GM21423 (cell line): Measurements from ENCODE around the gene MAMDC4.
A peak's percentile ranks its signal among the peaks of the same experiment; 100 is the strongest.
"Not testable (repeated sequence)": the region's sequence is repeated elsewhere in the genome, so short reads cannot be mapped to it uniquely, and the experiment has no call there.

Experiments used
- ATAC-seq: cut with Tn5 transposase; IDR thresholded peaks from one replicate; pipeline ENCODE4 v1.9.1; 2021; ENCODE audit warnings: mild to moderate bottlenecking, moderate library complexity; ENCODE audit not compliant: unreplicated experiment

Gene MAMDC4

GRCh38 chr9:136837856-136838277 lies 14.3 kb upstream of the MAMDC4 start:
- not testable (repeated sequence) for ATAC-seq

GRCh38 chr9:136838314-136839228 lies 13.6 kb upstream of the MAMDC4 start:
- no peak for ATAC-seq

DNA sequence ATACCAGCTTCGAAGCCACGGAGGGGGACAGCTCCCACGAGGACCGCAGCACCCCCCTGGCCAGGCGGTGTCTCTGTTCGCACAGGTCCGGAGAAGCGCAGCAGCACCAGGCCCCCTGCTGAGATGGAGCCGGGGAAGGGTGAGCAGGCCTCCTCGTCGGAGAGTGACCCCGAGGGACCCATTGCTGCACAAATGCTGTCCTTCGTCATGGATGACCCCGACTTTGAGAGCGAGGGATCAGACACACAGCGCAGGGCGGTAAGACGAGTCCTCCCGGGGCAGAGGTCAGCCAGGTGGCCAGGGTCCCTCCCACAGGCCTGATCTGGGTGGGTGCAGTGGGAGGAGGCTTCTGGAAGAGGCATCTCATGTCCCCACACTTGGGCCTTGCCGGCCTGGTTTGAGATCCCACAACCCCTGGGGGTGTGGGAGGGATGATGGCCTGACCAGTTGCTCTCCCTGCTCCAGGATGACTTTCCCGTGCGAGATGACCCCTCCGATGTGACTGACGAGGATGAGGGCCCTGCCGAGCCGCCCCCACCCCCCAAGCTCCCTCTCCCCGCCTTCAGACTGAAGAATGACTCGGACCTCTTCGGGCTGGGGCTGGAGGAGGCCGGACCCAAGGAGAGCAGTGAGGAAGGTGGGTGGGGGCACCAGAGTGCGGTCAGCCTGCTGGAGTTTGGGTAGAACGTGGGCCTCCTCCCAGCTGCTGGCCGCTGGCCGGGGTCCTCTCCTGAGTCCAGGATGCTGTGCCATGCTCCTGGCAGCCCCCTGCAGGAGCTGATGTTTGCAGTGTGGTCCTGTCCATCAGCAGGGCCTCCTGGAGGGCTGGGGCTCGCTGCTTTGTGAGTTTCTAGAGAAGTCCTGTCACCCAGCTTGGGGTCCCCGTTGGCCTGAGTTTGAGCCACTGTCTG lies 12.7 kb upstream of the MAMDC4 start:
- ATAC-seq = no peak

DNA sequence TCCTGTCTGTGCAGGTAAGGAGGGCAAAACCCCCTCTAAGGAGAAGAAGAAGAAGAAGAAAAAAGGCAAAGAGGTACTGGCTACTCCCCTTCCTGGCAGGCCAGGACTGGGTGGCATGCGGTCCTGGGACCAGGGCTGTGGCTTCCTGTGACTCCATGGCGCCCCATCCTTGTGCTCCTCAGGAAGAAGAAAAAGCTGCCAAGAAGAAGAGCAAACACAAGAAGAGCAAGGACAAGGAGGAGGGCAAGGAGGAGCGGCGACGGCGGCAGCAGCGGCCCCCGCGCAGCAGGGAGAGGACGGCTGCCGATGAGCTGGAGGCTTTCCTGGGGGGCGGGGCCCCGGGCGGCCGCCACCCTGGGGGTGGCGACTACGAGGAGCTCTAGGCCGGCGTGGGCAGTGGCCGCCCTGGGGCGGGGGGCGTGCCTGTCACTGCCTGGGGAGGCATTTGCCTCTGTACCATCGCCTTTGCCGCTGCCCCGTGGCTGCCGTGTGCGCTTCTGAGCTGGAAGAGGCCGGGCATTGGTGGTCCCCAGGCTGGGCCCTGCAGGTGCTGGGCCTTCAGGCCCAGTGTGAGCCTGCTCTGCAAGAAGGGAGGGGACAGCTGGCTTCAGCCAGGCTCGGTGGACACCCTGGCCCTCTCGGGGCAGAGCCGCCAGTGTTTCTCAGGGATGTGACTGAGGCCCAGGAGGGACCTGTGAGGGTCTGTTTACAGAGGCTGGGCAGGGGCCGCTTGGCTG lies 11.8 kb upstream of the MAMDC4 start:
- no peak for ATAC-seq

DNA sequence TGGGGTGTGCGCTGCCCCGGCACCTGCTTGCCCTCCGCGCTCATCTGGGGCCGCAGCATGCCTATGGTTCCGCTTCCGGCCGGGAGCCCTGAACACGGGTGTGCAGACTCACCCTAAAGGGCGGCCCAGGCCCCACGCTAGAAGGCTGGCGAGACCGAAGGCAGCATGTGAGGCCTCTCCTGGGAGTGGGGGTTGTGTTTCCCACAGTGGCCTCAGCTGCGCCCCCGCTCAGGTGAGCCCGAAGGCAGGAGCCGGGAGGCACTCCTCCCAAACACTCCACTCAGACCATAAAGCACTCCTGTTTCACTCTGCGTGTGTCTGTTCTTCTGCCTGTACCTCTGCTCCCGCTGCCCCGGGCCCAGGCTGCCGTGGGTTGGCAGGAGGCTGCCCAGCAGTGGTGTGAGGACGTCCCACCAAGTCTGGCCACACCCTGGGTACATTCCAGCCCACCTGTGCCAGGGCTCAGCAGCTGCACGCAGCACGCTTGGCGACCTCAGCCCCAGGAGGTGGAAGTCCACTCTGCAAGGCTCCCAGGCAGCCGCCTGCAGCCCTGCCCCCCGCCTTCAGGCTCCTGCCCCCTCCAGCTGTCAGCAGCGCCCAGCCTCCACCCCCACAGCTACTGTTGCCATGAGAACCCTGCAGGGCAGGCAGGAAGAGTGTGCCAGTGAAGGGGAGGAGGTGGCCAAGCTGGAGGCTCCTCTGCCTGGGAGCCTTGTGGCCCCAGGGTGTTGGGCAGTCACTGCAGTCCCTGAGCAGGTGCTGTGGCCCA lies 11.1 kb upstream of the MAMDC4 start:
- no peak for ATAC-seq

- not testable (repeated sequence) for ATAC-seq
Observed at GRCh38 chr9:136841646-136842379, 10.3 kb upstream of the MAMDC4 start.

DNA sequence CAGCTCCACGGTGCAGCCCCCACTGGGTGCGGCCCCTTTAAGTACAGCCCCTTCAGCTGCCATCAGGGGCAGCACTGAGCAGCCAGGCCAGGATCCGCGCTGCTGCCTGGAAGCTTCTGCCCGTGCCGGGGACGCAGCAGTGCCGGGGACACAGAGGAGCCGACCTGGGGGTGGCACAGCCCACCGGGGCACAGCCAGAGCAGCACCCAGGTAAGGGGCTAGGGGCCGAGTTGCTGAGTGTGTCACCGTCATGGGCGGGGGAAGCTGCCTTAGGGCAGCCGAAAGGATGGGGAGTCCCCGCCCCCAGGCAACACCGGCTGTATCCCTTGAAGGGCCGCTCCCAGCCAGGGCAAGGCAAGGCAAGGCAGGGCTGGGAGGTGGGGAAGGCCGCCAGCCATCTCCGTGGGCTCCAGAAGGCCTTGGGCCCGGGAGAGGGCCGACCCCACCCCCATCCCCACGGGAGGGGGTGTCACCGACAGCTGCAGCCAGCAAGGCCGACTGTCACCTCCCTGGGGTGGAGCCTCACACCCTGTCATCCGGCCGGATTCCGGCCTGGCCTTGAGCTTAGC lies 9.7 kb upstream of the MAMDC4 start, which contains the start of gene AJM1:
Gene AJM1 (plus strand): TSS at position 99 of the 569 bp plus-strand sequence. CDS start 1,937 bp downstream, outside the sequence.
- ATAC-seq = peak; percentile 64

- not testable (repeated sequence) for ATAC-seq
Observed at GRCh38 chr9:136843159-136843800, 8.9 kb upstream of the MAMDC4 start.

GRCh38 chr9:136843801-136844740 lies 8.1 kb upstream of the MAMDC4 start:
- not testable (repeated sequence) for ATAC-seq

- no peak for ATAC-seq
Observed at GRCh38 chr9:136844761-136845464, 7.2 kb upstream of the MAMDC4 start.

- ATAC-seq = no peak
Observed at GRCh38 chr9:136845465-136846260, 6.5 kb upstream of the MAMDC4 start.

- no peak for ATAC-seq
Observed at GRCh38 chr9:136846376-136847087, 5.6 kb upstream of the MAMDC4 start.

DNA sequence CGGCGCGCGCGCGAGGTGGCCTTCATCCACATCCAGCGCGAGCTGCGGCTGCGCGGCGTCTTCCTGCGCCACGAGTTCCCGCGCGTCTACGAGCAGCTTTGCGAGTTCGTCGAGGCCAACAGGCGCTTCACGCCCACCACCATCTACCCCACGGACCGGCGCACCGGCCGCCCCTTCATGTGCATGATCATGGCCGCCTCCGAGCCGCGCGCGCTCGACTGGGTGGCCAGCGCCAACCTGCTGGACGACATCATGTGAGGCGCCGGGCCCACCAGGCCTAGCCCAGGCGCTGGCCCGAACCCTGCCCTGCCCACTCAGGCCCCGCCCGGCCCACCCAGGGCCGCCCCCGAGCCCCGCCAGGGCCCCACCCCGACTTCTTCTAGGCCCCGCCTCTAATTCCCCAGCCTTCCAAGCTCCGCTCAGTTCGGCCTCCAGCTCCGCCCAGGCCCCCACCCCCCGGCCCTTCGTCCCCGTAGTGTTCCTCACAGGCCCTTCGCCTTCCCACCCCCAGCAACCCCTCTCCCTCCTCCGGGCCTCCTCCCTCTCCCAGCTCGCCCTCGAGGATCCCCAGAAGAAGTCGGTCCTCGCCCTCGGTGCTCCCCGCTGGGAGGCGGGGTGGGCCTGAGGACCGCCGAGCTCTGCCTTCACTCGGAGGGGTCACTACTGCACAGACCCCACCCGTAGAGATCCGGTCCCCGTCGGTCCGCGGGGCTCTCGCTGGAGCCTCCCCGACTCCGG lies 4.9 kb upstream of the MAMDC4 start:
- ATAC-seq = no peak

- no peak for ATAC-seq
Observed at GRCh38 chr9:136847826-136848392, 4.2 kb upstream of the MAMDC4 start.
